ENCODE data around the gene MAP4K1. TPM values are rescaled to one million over a fixed set of nuclear protein-coding genes. Genes with fewer than 3 reads are reported as not detected.
A peak's percentile ranks its signal among the peaks of the same experiment; 100 is the strongest.
"Not testable (repeated sequence)": the region's sequence is repeated elsewhere in the genome, so short reads cannot be mapped to it uniquely, and the experiment has no call there.

The MAP4K1 gene
- polyA plus RNA-seq, 12 donors, result 1.8 to 17.8 (median 10.3) TPM; not detected in 2

GRCh38 chr19:38631301-38631700, 13.5 kb upstream of the MAP4K1 start:
- DNase-seq, result not testable (repeated sequence)

DNA sequence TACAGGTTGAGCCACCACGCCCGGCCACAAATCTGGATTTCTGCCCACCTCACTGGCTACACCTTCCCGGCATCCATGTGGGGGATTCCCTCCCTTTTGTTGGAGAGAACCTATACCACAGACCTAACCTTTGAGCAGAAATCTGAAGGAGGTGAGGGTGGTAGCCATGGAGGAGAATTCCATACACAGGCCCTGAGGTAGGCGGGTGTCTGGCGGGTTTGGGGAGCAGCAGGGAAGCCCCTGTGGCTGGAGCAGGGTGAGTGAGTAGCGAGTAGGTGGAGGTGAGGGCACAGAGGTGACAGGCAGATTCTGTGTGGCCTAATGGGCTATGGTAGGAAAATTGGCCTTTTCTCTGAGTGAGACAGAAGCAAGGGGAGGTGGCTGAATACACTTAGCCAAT, 11.8 kb upstream of the MAP4K1 start:
- no peak for DNase-seq

- DNase-seq, result no peak
Observed at GRCh38 chr19:38626401-38626800, 8.6 kb upstream of the MAP4K1 start.

GRCh38 chr19:38624822-38625221, 7.1 kb upstream of the MAP4K1 start:
- no peak for DNase-seq

GRCh38 chr19:38619361-38620174, 1.8 kb upstream of the MAP4K1 start:
- DNase-seq, result no peak

- DNase-seq, result peak; percentile 100
Observed at GRCh38 chr19:38618590-38619360, 1.0 kb upstream of the MAP4K1 start, which contains the start of gene EIF3K. Gene EIF3K (plus strand): TSS chr19:38619188. CDS start chr19:38619269, 81 bp downstream.

GRCh38 chr19:38617283-38617763, 430 bp downstream of the MAP4K1 start:
- no peak for DNase-seq

DNA sequence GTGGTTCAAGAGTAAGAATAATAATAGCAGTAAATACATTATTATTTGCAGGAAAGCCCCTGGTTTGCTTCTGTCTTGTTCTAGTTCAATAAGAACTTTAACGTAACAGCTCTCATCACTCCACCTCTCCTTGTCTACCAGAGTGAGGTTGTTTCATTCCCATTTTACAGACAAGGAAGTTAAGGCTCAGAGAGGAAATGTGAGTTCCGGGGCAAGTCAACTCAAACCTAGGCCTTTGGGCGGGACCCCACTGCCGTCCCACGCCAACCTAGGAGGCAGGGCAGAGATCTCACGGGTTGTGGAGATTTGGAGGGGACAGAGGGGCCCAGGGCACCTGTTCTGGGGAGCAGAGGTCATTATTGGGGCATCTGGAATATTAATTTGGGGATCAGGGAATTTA, 1.5 kb downstream of the MAP4K1 start:
- DNase-seq, result no peak

DNA sequence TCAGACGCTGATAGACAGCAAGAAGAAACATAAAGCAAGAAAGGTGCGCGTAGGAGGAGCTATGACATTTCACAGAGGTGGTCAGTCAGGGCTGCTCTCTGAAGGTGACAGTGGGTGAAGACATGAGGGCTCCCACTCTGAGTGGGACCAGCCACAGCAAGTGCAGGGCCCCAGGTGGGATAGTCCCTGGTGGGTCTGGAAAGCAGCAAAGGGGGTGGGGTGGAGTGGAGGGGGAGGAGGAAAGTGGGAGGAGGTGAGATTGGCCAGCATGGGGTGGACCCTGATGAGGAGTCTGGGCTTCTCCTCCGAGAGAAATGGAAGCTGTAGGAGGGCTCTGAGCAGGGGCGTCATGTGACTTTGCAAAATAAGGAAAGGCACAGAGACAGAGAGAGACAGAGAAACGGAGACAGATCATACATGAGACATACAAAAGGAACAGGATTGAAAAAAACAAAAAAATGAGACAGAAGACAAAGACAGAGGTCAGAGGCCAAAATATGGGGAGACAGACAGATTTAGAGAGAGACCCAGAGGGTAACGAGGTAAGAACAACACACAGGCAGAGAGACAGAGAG, 2.7 kb downstream of the MAP4K1 start:
- no peak for DNase-seq

DNA sequence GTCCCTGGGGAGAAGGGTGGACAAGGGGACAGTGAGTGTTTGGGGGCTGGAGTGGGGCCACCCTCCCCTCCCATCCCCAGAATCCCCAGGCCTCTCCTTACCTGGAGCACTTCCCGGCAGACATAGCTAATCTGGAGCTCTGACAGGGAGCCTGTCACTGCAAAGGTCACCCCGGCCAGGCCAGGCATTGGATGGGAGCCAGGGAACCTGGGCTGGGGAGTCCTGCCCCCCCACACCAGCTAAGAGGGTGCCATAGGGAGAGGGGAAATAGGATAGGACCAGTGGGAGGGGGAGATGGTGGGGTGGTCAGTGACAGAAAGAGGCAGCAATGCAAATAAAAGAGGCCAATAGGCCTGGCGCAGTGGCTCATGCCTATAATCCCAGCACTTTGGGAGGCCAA, 3.5 kb downstream of the MAP4K1 start:
- no peak for DNase-seq

GRCh38 chr19:38606131-38606530, 11.6 kb downstream of the MAP4K1 start:
- DNase-seq, result no peak

DNA sequence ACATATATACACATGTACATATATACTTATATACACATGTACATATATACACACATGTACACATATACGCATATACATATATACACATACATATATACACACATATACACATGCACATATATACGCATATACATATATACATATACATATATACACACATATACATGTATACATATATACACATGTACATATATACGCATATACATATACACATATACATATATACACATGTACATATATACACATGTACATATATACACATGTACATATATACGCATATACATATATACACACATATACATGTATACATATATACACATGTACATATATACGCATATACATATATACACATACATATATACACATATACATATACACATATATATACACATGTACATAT, 14.9 kb downstream of the MAP4K1 start:
- DNase-seq, result not testable (repeated sequence)

GRCh38 chr19:38599722-38600121, 18.0 kb downstream of the MAP4K1 start:
- no peak for DNase-seq

GRCh38 chr19:38597075-38597474, 20.7 kb downstream of the MAP4K1 start:
- no peak for DNase-seq

DNA sequence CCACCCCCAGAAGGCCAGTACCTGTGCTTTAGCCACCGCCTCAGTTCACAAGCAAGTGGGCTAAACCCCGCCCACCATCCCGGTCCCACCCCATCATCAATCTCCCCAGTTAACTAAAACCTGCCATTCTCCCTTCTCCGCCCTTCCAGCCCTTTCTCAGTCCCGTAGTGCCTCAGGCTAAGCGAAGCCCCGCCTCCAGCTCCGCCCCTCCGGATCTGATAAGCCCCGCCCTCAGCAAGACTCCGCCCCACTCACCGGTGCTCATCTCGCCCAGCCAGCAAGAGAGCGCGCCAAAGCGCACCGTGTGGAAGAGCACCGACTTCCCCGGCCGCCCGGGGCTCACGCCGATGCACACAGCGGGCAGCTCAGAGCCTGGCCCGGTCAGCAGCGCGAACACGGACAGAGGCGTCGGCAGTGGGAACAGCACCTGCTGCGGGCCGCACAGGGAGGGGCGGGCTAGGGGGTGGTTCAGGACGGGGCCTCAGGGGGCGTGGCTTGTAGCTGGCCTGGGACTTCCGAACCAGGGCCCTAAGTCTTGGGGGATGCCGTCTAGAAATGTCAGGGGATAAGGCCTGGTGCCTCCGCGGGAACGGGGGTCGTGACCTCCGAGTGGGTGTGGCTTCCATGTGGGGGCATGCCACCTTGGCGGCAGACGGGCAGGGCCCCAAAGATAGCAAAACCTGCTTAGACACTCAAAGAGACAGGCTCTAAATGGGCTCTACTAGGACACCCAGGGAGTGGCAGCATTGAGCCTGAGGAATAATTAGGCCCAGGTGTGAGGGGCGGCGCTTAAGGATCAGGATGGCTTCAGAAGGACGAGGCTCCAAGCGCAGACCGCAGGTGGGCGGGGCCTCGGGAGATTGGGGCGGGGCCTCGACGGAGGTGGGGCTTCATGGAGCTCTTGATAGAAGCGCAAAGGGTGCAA, 21.4 kb downstream of the MAP4K1 start:
- peak; percentile 10 for DNase-seq

DNA sequence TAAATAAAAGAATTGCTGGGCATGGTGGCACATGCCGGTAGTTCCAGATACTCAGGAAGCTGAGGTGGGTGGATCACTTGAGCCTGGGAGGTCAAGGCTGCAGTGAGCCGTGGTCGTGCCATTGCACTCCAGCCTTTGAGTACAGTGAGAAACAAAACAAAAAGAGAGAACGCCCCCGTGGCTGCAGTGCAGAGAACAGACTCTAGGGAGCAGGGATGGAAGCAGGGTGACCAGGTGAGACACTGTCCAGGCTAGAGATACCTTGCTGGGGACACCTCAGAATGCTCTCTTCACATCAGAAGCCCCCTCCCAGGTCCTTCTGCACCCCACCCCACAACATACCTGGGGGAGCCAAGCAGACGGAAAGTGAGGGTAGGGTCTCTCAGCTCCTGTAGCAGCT, 24.8 kb downstream of the MAP4K1 start:
- no peak for DNase-seq

GRCh38 chr19:38588041-38588440, 29.7 kb downstream of the MAP4K1 start:
- DNase-seq, result no peak

DNA sequence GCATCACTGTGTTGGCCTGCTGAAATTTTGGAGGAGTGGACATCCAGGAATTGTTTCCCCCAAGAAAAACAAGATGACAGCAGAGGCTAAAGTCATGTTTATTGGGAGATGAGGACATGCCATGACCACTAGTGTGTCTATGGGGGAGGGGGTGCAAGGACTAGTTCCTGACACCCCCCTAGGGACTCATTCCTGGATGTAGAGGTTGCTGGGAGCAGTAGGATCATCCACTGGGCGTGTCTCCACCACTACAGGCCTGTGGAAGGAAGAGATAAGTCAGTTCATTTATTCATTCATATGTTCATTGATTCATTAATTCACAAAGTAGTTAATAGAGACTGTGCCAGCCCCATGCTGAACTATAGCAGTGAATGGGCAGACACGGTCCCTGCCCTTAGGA, 30.2 kb downstream of the MAP4K1 start:
- DNase-seq, result no peak

GRCh38 chr19:38583985-38584305, 33.8 kb downstream of the MAP4K1 start:
- DNase-seq, result no peak

DNA sequence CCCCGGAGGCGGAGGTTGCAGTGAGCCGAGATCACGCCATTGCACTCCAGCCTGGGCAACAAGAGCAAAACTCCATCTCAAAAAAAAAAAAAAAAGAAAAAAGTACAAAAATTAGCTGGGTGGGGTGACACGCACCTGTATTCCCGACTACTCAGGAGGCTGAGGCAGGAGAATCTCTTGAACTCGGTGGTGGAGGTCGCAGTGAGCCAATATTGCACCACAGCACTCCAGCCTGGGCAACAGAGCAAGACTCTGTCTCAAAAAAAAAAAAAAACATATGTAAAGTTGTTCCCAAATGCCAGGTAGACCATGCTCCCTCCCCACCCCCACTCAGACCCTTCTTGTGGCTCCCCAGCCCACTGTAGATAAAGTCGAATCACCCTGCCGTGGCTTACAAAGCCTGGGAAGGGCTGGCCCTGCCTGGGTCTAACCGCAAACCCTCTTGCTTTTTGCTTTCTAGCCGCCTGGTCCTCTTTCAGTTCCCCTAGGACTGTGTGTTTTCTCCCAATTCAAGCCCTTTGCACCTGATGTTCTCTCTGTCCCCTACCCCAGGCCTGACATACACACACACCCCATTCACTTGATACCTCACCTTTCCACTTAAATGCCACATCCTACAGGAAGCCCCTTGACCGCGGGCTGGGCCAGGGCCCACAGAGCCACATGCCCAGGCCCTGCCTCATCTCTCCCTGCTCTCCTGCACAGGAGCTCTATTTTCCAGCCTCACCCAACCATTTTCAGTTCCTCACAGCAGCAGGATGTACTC, 34.4 kb downstream of the MAP4K1 start:
- no peak for DNase-seq

DNA sequence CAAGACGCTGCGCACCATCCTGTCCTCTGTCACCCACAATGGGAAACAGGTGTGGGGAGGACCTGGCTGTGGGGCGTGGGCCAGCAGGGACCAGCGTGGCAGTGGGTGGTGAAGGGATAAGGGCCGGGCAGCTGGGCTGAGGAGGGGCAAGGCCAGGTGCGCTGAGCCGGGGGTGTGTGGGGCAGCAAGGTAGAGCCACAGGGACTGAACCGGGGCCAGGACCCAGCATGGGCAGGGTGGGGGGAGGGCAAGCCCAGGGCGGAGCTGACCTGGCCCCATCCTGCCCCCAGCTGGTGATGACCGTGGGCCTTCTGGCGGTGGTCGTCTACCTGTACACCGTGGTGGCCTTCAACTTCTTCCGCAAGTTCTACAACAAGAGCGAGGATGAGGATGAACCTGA, 37.7 kb downstream of the MAP4K1 start:
- no peak for DNase-seq
